Measurements from ENCODE around the gene CD38.

DNA sequence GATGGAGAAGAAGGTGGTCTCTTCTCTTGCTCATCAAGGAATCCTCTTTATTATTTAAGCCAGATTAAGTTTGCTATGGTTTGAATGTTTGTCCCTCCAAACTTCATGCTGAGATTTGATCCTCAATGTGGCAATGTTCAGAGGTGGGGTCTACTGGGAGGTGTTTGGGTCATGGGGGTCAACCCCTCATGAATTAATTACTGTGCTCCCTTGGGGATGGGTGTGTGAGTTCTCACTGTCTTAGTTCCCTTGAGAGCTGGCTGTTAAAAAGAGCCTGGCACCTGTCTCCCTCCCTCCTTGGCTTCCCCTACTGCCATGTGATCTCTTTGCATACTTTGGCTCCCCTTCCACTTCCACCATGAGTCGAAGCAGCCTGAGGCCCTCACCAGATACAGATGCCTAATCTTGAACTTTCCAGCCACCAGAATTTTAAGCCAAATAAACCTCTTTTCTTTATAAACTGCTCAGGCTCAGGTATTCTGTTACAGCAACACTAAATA lies 36.0 kb upstream of the CD38 start:
- TF ChIP-seq, protein P1, sequence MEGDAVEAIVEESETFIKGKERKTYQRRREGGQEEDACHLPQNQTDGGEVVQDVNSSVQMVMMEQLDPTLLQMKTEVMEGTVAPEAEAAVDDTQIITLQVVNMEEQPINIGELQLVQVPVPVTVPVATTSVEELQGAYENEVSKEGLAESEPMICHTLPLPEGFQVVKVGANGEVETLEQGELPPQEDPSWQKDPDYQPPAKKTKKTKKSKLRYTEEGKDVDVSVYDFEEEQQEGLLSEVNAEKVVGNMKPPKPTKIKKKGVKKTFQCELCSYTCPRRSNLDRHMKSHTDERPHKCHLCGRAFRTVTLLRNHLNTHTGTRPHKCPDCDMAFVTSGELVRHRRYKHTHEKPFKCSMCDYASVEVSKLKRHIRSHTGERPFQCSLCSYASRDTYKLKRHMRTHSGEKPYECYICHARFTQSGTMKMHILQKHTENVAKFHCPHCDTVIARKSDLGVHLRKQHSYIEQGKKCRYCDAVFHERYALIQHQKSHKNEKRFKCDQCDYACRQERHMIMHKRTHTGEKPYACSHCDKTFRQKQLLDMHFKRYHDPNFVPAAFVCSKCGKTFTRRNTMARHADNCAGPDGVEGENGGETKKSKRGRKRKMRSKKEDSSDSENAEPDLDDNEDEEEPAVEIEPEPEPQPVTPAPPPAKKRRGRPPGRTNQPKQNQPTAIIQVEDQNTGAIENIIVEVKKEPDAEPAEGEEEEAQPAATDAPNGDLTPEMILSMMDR (IDR thresholded peaks at IDR 0.05), result no peak
- TF ChIP-seq, protein P2, sequence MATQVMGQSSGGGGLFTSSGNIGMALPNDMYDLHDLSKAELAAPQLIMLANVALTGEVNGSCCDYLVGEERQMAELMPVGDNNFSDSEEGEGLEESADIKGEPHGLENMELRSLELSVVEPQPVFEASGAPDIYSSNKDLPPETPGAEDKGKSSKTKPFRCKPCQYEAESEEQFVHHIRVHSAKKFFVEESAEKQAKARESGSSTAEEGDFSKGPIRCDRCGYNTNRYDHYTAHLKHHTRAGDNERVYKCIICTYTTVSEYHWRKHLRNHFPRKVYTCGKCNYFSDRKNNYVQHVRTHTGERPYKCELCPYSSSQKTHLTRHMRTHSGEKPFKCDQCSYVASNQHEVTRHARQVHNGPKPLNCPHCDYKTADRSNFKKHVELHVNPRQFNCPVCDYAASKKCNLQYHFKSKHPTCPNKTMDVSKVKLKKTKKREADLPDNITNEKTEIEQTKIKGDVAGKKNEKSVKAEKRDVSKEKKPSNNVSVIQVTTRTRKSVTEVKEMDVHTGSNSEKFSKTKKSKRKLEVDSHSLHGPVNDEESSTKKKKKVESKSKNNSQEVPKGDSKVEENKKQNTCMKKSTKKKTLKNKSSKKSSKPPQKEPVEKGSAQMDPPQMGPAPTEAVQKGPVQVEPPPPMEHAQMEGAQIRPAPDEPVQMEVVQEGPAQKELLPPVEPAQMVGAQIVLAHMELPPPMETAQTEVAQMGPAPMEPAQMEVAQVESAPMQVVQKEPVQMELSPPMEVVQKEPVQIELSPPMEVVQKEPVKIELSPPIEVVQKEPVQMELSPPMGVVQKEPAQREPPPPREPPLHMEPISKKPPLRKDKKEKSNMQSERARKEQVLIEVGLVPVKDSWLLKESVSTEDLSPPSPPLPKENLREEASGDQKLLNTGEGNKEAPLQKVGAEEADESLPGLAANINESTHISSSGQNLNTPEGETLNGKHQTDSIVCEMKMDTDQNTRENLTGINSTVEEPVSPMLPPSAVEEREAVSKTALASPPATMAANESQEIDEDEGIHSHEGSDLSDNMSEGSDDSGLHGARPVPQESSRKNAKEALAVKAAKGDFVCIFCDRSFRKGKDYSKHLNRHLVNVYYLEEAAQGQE (IDR thresholded peaks at IDR 0.05), result no peak
- no peak for TF ChIP-seq ZFP36 (IDR thresholded peaks at IDR 0.05; ENCODE audit: borderline replicate concordance, partially characterized antibody)
- TF ChIP-seq POLR2A (IDR thresholded peaks at IDR 0.05; ENCODE audit: low read length), result no peak
- no peak for TF ChIP-seq CBX2 (IDR thresholded peaks at IDR 0.05; ENCODE audit: borderline replicate concordance, low read depth)
- no peak for TF ChIP-seq TP53 (CRISPR knock-in tag; IDR thresholded peaks at IDR 0.05)
- TF ChIP-seq CHD2 (IDR thresholded peaks at IDR 0.05; ENCODE audit: low read length, partially characterized antibody), result no peak
- no peak for TF ChIP-seq MAZ (IDR thresholded peaks at IDR 0.05; ENCODE audit: borderline replicate concordance, low read depth, low read length)
- no peak for TF ChIP-seq EHF (CRISPR knock-in tag; IDR thresholded peaks at IDR 0.05)
- TF ChIP-seq EP300 (IDR thresholded peaks at IDR 0.05), result no peak
- no peak for TF ChIP-seq BHLHE40 (IDR thresholded peaks at IDR 0.05; ENCODE audit: low read depth, low read length)
- TF ChIP-seq, protein P3, sequence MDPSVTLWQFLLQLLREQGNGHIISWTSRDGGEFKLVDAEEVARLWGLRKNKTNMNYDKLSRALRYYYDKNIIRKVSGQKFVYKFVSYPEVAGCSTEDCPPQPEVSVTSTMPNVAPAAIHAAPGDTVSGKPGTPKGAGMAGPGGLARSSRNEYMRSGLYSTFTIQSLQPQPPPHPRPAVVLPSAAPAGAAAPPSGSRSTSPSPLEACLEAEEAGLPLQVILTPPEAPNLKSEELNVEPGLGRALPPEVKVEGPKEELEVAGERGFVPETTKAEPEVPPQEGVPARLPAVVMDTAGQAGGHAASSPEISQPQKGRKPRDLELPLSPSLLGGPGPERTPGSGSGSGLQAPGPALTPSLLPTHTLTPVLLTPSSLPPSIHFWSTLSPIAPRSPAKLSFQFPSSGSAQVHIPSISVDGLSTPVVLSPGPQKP (IDR thresholded peaks at IDR 0.05; ENCODE audit: low read depth, low read length), result no peak
- no peak for TF ChIP-seq GATA3 (IDR thresholded peaks at IDR 0.05; ENCODE audit: borderline replicate concordance)
- TF ChIP-seq MAFK (IDR thresholded peaks at IDR 0.05; ENCODE audit: partially characterized antibody), result no peak
